Measurements from ENCODE around the gene TMEM52. TPM values are rescaled to one million over a fixed set of nuclear protein-coding genes. Genes with fewer than 3 reads are reported as not detected.

Gene TMEM52
- total and polyA plus RNA-seq, 2 of the 8 experiments (the other 6 are each of a cell fraction or from before 2014, with no cell fraction given) = 14.6 to 30.2 TPM

GRCh38 chr1:1939296-1940122 lies 20.4 kb upstream of the TMEM52 start:
- Histone ChIP-seq H2AFZ (ENCODE audit: low read length) (no peak overlapping the region; the same call in 1 of the 2 replicates), H3K79me1 (ENCODE audit: low read depth, low read length) (no peaks in the 10 kb centered on the region), H3K14ac (ENCODE audit: insufficient read length) (no peak overlapping the region), H4K5ac (ENCODE audit: insufficient read length, low read depth, low read length) (no peak overlapping the region), H3K4me1 (replicated peaks in 1 of 4; ENCODE audit: control insufficient read depth in 3 of 4, insufficient read depth in 4 of 4, low read length in 3 of 4) (peaks cover 0 to 2% (median 0%) of the 10 kb centered on the region in 4 experiments; a peak in 2 of 7 replicates), H3K4me2 (ENCODE audit: insufficient read depth in 1 of 2, low read depth in 2 of 2, low read length in 2 of 2) (no peak overlapping the region), H2BK120ac (replicated peaks; ENCODE audit: low read depth, low read length) (no peak overlapping the region), H2BK5ac (ENCODE audit: low read depth, low read length) (no peak overlapping the region), H3K56ac (replicated peaks; ENCODE audit: insufficient read length, low read depth, low read length) (no peak overlapping the region), H3K27me3 (replicated peaks in 1 of 4; ENCODE audit: control insufficient read depth in 3 of 4, extremely low read depth in 1 of 4, insufficient read depth in 3 of 4, low read length in 3 of 4) (no peaks in the 10 kb centered on the region), H2BK12ac (ENCODE audit: low read depth, low read length) (no peak overlapping the region), H3K36me3 (ENCODE audit: control insufficient read depth in 2 of 4, insufficient read depth in 4 of 4, low read length in 3 of 4) (no peaks in the 10 kb centered on the region), H3K18ac (ENCODE audit: extremely low read depth, low read length) (no peak overlapping the region), H2BK15ac (ENCODE audit: low read length) (no peak overlapping the region), H4K91ac (replicated peaks; ENCODE audit: insufficient read length, low read length) (no peak overlapping the region), H3K23me2 (ENCODE audit: low read depth, low read length) (peaks cover 6% of the 10 kb centered on the region; the same call in 1 of the 2 replicates), H3K4ac (replicated peaks; ENCODE audit: insufficient read length, low read depth, low read length) (no peak overlapping the region), H3K27ac (ENCODE audit: low read depth, low read length) (no peak overlapping the region), H2AK5ac (ENCODE audit: low read depth, low read length) (no peak overlapping the region; the same call in 1 of the 2 replicates), H4K8ac (ENCODE audit: extremely low read depth, insufficient read depth, low read length) (peak overlapping the region; percentile 18), H3K9ac (replicated peaks in 1 of 4; ENCODE audit: extremely low read depth in 1 of 4, low read depth in 3 of 4, low read length in 3 of 4) (no peak overlapping the region), H4K20me1 (replicated peaks in 1 of 2; ENCODE audit: control insufficient read depth in 1 of 2, insufficient read depth in 2 of 2, low read length in 2 of 2) (peaks cover 0 to 2% of the 10 kb centered on the region in 2 experiments), H3K23ac (ENCODE audit: insufficient read length) (no peak overlapping the region), H3K79me2 (ENCODE audit: control insufficient read depth in 1 of 2, insufficient read depth in 2 of 2, low read length in 2 of 2) (no peaks in the 10 kb centered on the region), H2BK20ac (ENCODE audit: low read length) (no peak overlapping the region), H3K9me3 (ENCODE audit: insufficient read depth in 2 of 2, low read depth in 1 of 2, low read length in 1 of 2) (peaks cover 0 to 10% of the 10 kb centered on the region in 2 experiments; a peak in 2 of 4 replicates), H3K4me3 (ENCODE audit: extremely low read depth in 1 of 4, insufficient read depth in 2 of 4, low read depth in 3 of 4, low read length in 4 of 4) (no peak overlapping the region)
- FAIRE-seq (no peak), DNase-seq (ENCODE audit: low read depth in 1 of 2, low spot score in 2 of 2) (no peak)
- ChIA-PET POLR2A (ENCODE audit: partially characterized antibody) (no interaction called here), CTCF (ENCODE audit: partially characterized antibody) (interaction anchor here (1.2 to 9.3 kb wide), 4 partner anchors 17 to 104 kb away, joined by 3 to 145 read pairs (median 16); no protein-coding TSS in a partner anchor)
- 89% methylated on average over 25 of the region's 28 CpGs; no CpG with 5 or more reads in 1 of the 2 experiments for WGBS, 2 experiments (ENCODE audit: extremely low coverage in 1 of 2, insufficient coverage in 1 of 2, insufficient read length in 1 of 2, insufficient replicate concordance in 2 of 2, low coverage in 1 of 2, low lambda C conversion rate in 2 of 2, missing lambda C conversion rate in 1 of 2)
- TF ChIP-seq TEAD4 (IDR thresholded peaks at IDR 0.05; ENCODE audit: low read depth, low read length) = no peak
- TF ChIP-seq YY1 (IDR thresholded peaks at IDR 0.05; ENCODE audit: low read depth, low read length) = no peak
- TF ChIP-seq SIRT6 (IDR thresholded peaks at IDR 0.05; ENCODE audit: low read length) = no peak
- TF ChIP-seq EZH2 (IDR thresholded peaks at IDR 0.05; ENCODE audit: low read depth, low read length, severe bottlenecking) = no peak
- TF ChIP-seq E2F6 (IDR thresholded peaks at IDR 0.05) = no peak
- TF ChIP-seq ASH2L (IDR thresholded peaks at IDR 0.05; ENCODE audit: low read length) = no peak
- TF ChIP-seq POLR2A (IDR thresholded peaks at IDR 0.05; ENCODE audit: control extremely low read depth in 1 of 2, low read depth in 2 of 2, low read length in 2 of 2) = no peak
- no peak for TF ChIP-seq TBP (IDR thresholded peaks at IDR 0.05; ENCODE audit: low read depth, low read length)
- TF ChIP-seq BACH1 (IDR thresholded peaks at IDR 0.05; ENCODE audit: low read length) = no peak

All from H1 (cell line).